ENCODE results near the gene HTR6. TPM values are rescaled to one million over a fixed set of nuclear protein-coding genes. Genes with fewer than 3 reads are reported as not detected.

The HTR6 gene
- total and polyA plus RNA-seq, 2 experiments from 2014 or later: not detected

- H3K79me2 ChIP-seq (ENCODE audit: insufficient read depth): no peaks in the 10 kb centered on the region
Observed at GRCh38 chr1:19694298-19694697, 29.6 kb downstream of the HTR6 start.

GRCh38 chr1:19695772-19696171, 31.1 kb downstream of the HTR6 start:
- no peaks in the 10 kb centered on the region for H3K4me1 ChIP-seq (ENCODE audit: insufficient read depth)
- H3K36me3 ChIP-seq (ENCODE audit: low read depth): no peaks in the 10 kb centered on the region
- in situ Hi-C loops (cut with MboI): no loop called here
- no peaks in the 10 kb centered on the region for H3K79me2 ChIP-seq (ENCODE audit: insufficient read depth)
- no peak overlapping the region for H2AFZ ChIP-seq
- H4K20me1 ChIP-seq (ENCODE audit: insufficient read depth): no peaks in the 10 kb centered on the region
- no peak overlapping the region for H3K4me2 ChIP-seq (ENCODE audit: unreplicated experiment)
- WGBS, 2 experiments (ENCODE audit: low coverage in 1 of 2, low lambda C conversion rate in 2 of 2, missing lambda C conversion rate in 2 of 2): 94 to 96% methylated on average over 6 to 7 of the region's 7 CpGs
- no peak overlapping the region for H3K27ac ChIP-seq
- no peaks in the 10 kb centered on the region for H3K27me3 ChIP-seq (replicated peaks; ENCODE audit: insufficient read depth)
- no peaks in the 10 kb centered on the region for H3K9me2 ChIP-seq (ENCODE audit: insufficient read depth)
- TF ChIP-seq EZH2 (IDR thresholded peaks at IDR 0.05; ENCODE audit: insufficient read depth, poor library complexity, severe bottlenecking): no peak
- TF ChIP-seq EZH2phosphoT487 (IDR thresholded peaks at IDR 0.05; ENCODE audit: insufficient read depth, low read depth): no peak
- H3K9ac ChIP-seq: no peak overlapping the region
- no peak for DNase-seq
- H3K4me3 ChIP-seq: no peak overlapping the region
- H3K9me3 ChIP-seq (ENCODE audit: low read depth): no peaks in the 10 kb centered on the region
- H3F3A ChIP-seq (ENCODE audit: insufficient read depth): no peaks in the 10 kb centered on the region

More at GRCh38 chr1:19694298-19694697, 29.6 kb downstream of the HTR6 start:
- 78 to 84% methylated on average over 14 of the region's 14 CpGs for WGBS, 2 experiments (ENCODE audit: low coverage in 1 of 2, low lambda C conversion rate in 2 of 2, missing lambda C conversion rate in 2 of 2)
- DNase-seq: no peak
- H4K20me1 ChIP-seq (ENCODE audit: insufficient read depth): no peaks in the 10 kb centered on the region
- H3K27ac ChIP-seq: no peak overlapping the region
- no peaks in the 10 kb centered on the region for H3K36me3 ChIP-seq (ENCODE audit: low read depth)
- H3K4me2 ChIP-seq (ENCODE audit: unreplicated experiment): no peak overlapping the region
- TF ChIP-seq EZH2 (IDR thresholded peaks at IDR 0.05; ENCODE audit: insufficient read depth, poor library complexity, severe bottlenecking): no peak
- no peaks in the 10 kb centered on the region for H3K9me3 ChIP-seq (ENCODE audit: low read depth)
- in situ Hi-C loops (cut with MboI): no loop called here
- H3K4me1 ChIP-seq (ENCODE audit: insufficient read depth): no peaks in the 10 kb centered on the region
- no peaks in the 10 kb centered on the region for H3K9me2 ChIP-seq (ENCODE audit: insufficient read depth)
- no peaks in the 10 kb centered on the region for H3F3A ChIP-seq (ENCODE audit: insufficient read depth)
- no peak overlapping the region for H3K4me3 ChIP-seq
- H3K27me3 ChIP-seq (replicated peaks; ENCODE audit: insufficient read depth): no peaks in the 10 kb centered on the region
- H2AFZ ChIP-seq: no peak overlapping the region
- no peak overlapping the region for H3K9ac ChIP-seq

- Histone ChIP-seq H3K4me1 (ENCODE audit: insufficient read depth) (no peaks in the 10 kb centered on the region), H3K9ac (no peak overlapping the region), H3F3A (ENCODE audit: insufficient read depth) (no peaks in the 10 kb centered on the region), H3K36me3 (ENCODE audit: low read depth) (no peaks in the 10 kb centered on the region), H4K20me1 (ENCODE audit: insufficient read depth) (no peaks in the 10 kb centered on the region), H3K79me2 (ENCODE audit: insufficient read depth) (no peaks in the 10 kb centered on the region), H3K9me3 (ENCODE audit: low read depth) (no peaks in the 10 kb centered on the region), H2AFZ (no peak overlapping the region), H3K4me2 (ENCODE audit: unreplicated experiment) (no peak overlapping the region), H3K27me3 (replicated peaks; ENCODE audit: insufficient read depth) (no peaks in the 10 kb centered on the region), H3K27ac (no peak overlapping the region), H3K9me2 (ENCODE audit: insufficient read depth) (no peaks in the 10 kb centered on the region), H3K4me3 (no peak overlapping the region)
- no peak for TF ChIP-seq EZH2phosphoT487 (IDR thresholded peaks at IDR 0.05; ENCODE audit: insufficient read depth, low read depth)
- no peak for TF ChIP-seq EZH2 (IDR thresholded peaks at IDR 0.05; ENCODE audit: insufficient read depth, poor library complexity, severe bottlenecking)
- DNase-seq: no peak
- WGBS, 2 experiments (ENCODE audit: low coverage in 1 of 2, low lambda C conversion rate in 2 of 2, missing lambda C conversion rate in 2 of 2): 92 to 93% methylated on average over 8 of the region's 8 CpGs
- in situ Hi-C loops (cut with MboI): no loop called here
Observed at GRCh38 chr1:19696820-19697219, 32.1 kb downstream of the HTR6 start.

- Histone ChIP-seq H3K9ac (no peak overlapping the region), H2AFZ (no peak overlapping the region), H3K9me3 (ENCODE audit: low read depth) (no peaks in the 10 kb centered on the region), H3K4me3 (no peak overlapping the region), H4K20me1 (ENCODE audit: insufficient read depth) (no peaks in the 10 kb centered on the region), H3K4me2 (ENCODE audit: unreplicated experiment) (no peak overlapping the region), H3K79me2 (ENCODE audit: insufficient read depth) (no peaks in the 10 kb centered on the region), H3K27ac (no peak overlapping the region), H3F3A (ENCODE audit: insufficient read depth) (no peaks in the 10 kb centered on the region), H3K9me2 (ENCODE audit: insufficient read depth) (no peaks in the 10 kb centered on the region), H3K4me1 (ENCODE audit: insufficient read depth) (no peaks in the 10 kb centered on the region), H3K36me3 (ENCODE audit: low read depth) (no peaks in the 10 kb centered on the region), H3K27me3 (replicated peaks; ENCODE audit: insufficient read depth) (no peaks in the 10 kb centered on the region)
- DNase-seq: no peak
- in situ Hi-C loops (cut with MboI): no loop called here
- WGBS, 2 experiments (ENCODE audit: low coverage in 1 of 2, low lambda C conversion rate in 2 of 2, missing lambda C conversion rate in 2 of 2): 91 to 98% methylated on average over 4 of the region's 4 CpGs
- no peak for TF ChIP-seq EZH2 (IDR thresholded peaks at IDR 0.05; ENCODE audit: insufficient read depth, poor library complexity, severe bottlenecking)
- TF ChIP-seq EZH2phosphoT487 (IDR thresholded peaks at IDR 0.05; ENCODE audit: insufficient read depth, low read depth): no peak
Observed at GRCh38 chr1:19698181-19698580, 33.5 kb downstream of the HTR6 start.
